HepG2 (cell line): ENCODE measurements around the gene CALD1. TPM values are rescaled to one million over a fixed set of nuclear protein-coding genes. Genes with fewer than 3 reads are reported as not detected.

ENCODE experiments used
- ELF4 ChIP-seq: sonication (generic); formaldehyde crosslinking; IDR thresholded peaks from 2 replicates; pipeline ENCODE4 v1.5.0; 2020; ENCODE audit warnings: missing genetic modification reagents, mild to moderate bottlenecking, moderate library complexity, borderline replicate concordance
- HNRNPUL1 ChIP-seq: fragments of 200-400 bp; formaldehyde crosslinking; IDR thresholded peaks from 2 replicates; pipeline ENCODE4 v1.6.1; 2017; ENCODE audit warnings: low read depth, mild to moderate bottlenecking, low read length, moderate library complexity
- IKZF4 ChIP-seq: sonication (generic); formaldehyde crosslinking; IDR thresholded peaks from 2 replicates; pipeline ENCODE4 v1.5.1; 2020; ENCODE audit warnings: borderline replicate concordance, mild to moderate bottlenecking, low read depth, missing genetic modification reagents; ENCODE audit errors: not compliant biosample characterization
- KDM6A ChIP-seq: IDR thresholded peaks from 2 replicates; pipeline ENCODE4 v1.6.1; 2016; ENCODE audit warnings: low read depth
- MED13 ChIP-seq: sonication (generic); formaldehyde crosslinking; IDR thresholded peaks from 2 replicates; pipeline ENCODE4 v1.5.0; 2020; ENCODE audit warnings: missing genetic modification reagents
- POLR2G ChIP-seq: fragments of 200-400 bp; formaldehyde crosslinking; IDR thresholded peaks from 2 replicates; pipeline ENCODE4 v1.6.1; 2018; ENCODE audit warnings: mild to moderate bottlenecking, low read depth, low read length, moderate library complexity
- SRF ChIP-seq: IDR thresholded peaks from 2 replicates; pipeline ENCODE4 v1.6.1; 2011; ENCODE audit warnings: mild to moderate bottlenecking, low read depth, low read length, moderate library complexity
- SYNCRIP ChIP-seq: fragments of 200-400 bp; formaldehyde crosslinking; IDR thresholded peaks from 2 replicates; pipeline ENCODE4 v1.6.1; 2018; ENCODE audit warnings: mild to moderate bottlenecking, low read depth, low read length; ENCODE audit not compliant: insufficient read depth
- THAP11 ChIP-seq: IDR thresholded peaks from 2 replicates; pipeline ENCODE4 v1.6.1; 2016; ENCODE audit warnings: missing biosample characterization, missing genetic modification reagents
- ZNF318 ChIP-seq: sonication (generic); formaldehyde crosslinking; IDR thresholded peaks from 2 replicates; pipeline ENCODE4 v1.4.0; 2020; ENCODE audit warnings: mild to moderate bottlenecking, missing genetic modification reagents
- ZNF333 ChIP-seq: sonication (generic); formaldehyde crosslinking; IDR thresholded peaks from 2 replicates; pipeline ENCODE4 v1.4.0; 2020; ENCODE audit warnings: mild to moderate bottlenecking, missing genetic modification reagents, borderline replicate concordance
- ZNF674 ChIP-seq: sonication (generic); formaldehyde crosslinking; IDR thresholded peaks from 2 replicates; pipeline ENCODE4 v1.5.0; 2020; ENCODE audit warnings: low read depth, mild to moderate bottlenecking, missing genetic modification reagents
- ZNF703 ChIP-seq: sonication (generic); formaldehyde crosslinking; IDR thresholded peaks from 2 replicates; pipeline ENCODE4 v1.5.1; 2020; ENCODE audit warnings: missing genetic modification reagents, mild to moderate bottlenecking, moderate library complexity, borderline replicate concordance
- ZNF792 ChIP-seq: IDR thresholded peaks from 2 replicates; pipeline ENCODE4 v1.6.1; 2016
- ZNF883 ChIP-seq: sonication (generic); formaldehyde crosslinking; IDR thresholded peaks from 2 replicates; pipeline ENCODE4 v1.5.1; 2020; ENCODE audit warnings: mild to moderate bottlenecking, missing genetic modification reagents; ENCODE audit errors: not compliant biosample characterization
- polyA plus RNA-seq, 8 experiments: library from polyadenylated mRNA; depleted of rRNA in 3 of 8; stranded (reverse) in 7 of 8; unstranded in 1 of 8; fragments of >200 nt; fragmentation: Illumina TruSeq in 4 of 8; extraction: Trizol in 4 of 8; gene quantifications; 2 replicates each; pipeline versions ENCODE4 v1.2.1 to v1.2.3, GENCODE V29; 2011 to 2016; ENCODE audit warnings: low read depth in 4 of 8, missing spikeins in 1 of 8, mixed read lengths in 1 of 8; ENCODE audit not compliant: insufficient read depth in 1 of 8
- total RNA-seq, 5 experiments: library from RNA; depleted of rRNA; stranded (reverse); fragments of >200 nt; fragmentation: Illumina TruSeq; extraction: Trizol; gene quantifications; 2 replicates each; pipeline ENCODE4 v1.2.3, GENCODE V29; 2016; ENCODE audit warnings: low read depth in 1 of 5
- TF ChIP-seq, protein P1 (sequence below), 2 experiments: sonication (generic) in 1 of 2; formaldehyde crosslinking in 1 of 2; IDR thresholded peaks; 2 replicates each; pipeline versions ENCODE4 v1.4.0 to v1.6.1; 2016 to 2020; ENCODE audit warnings: borderline replicate concordance in 1 of 2, low read depth in 1 of 2, mild to moderate bottlenecking in 1 of 2, missing genetic modification reagents in 1 of 2

The CALD1 gene
- total and polyA plus RNA-seq, 2 of the 13 experiments (the other 11 are each of a cell fraction or from before 2014, with no cell fraction given), result 53.0 to 112 TPM

GRCh38 chr7:134995239-134996096 lies 216.0 kb downstream of the CALD1 start (continued):
- no peak for TF ChIP-seq MED13 (CRISPR knock-in tag)
- no peak for TF ChIP-seq HNRNPUL1
- no peak for TF ChIP-seq ZNF883 (CRISPR knock-in tag)
- TF ChIP-seq KDM6A (CRISPR knock-in tag), result no peak
- TF ChIP-seq, protein P1, sequence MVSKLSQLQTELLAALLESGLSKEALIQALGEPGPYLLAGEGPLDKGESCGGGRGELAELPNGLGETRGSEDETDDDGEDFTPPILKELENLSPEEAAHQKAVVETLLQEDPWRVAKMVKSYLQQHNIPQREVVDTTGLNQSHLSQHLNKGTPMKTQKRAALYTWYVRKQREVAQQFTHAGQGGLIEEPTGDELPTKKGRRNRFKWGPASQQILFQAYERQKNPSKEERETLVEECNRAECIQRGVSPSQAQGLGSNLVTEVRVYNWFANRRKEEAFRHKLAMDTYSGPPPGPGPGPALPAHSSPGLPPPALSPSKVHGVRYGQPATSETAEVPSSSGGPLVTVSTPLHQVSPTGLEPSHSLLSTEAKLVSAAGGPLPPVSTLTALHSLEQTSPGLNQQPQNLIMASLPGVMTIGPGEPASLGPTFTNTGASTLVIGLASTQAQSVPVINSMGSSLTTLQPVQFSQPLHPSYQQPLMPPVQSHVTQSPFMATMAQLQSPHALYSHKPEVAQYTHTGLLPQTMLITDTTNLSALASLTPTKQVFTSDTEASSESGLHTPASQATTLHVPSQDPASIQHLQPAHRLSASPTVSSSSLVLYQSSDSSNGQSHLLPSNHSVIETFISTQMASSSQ (IDR thresholded peaks at IDR 0.05; ENCODE audit: low read depth), result no peak
- TF ChIP-seq, protein P1 (CRISPR knock-in tag; IDR thresholded peaks at IDR 0.05; ENCODE audit: borderline replicate concordance), result 0 out of 2 replicates have a peak, but pooled peaks have one; percentile 29
- TF ChIP-seq ZNF703 (CRISPR knock-in tag), result no peak
- no peak for TF ChIP-seq ZNF318 (CRISPR knock-in tag)
- no peak for TF ChIP-seq ZNF792 (CRISPR knock-in tag)
- TF ChIP-seq ELF4, result no peak
- TF ChIP-seq THAP11 (CRISPR knock-in tag), result peak; percentile 75
- TF ChIP-seq ZNF333 (CRISPR knock-in tag), result no peak
- no peak for TF ChIP-seq ZNF674 (CRISPR knock-in tag)
- TF ChIP-seq SYNCRIP, result no peak
- no peak for TF ChIP-seq SRF
- TF ChIP-seq POLR2G, result peak; percentile 25; the same call in 1 of the 2 replicates
- no peak for TF ChIP-seq IKZF4
